ENCODE results near the gene NAT14. TPM values are rescaled to one million over a fixed set of nuclear protein-coding genes. Genes with fewer than 3 reads are reported as not detected.

The NAT14 gene
- total and polyA plus RNA-seq, 2 experiments from 2014 or later, result 56.5 to 138 TPM

DNA sequence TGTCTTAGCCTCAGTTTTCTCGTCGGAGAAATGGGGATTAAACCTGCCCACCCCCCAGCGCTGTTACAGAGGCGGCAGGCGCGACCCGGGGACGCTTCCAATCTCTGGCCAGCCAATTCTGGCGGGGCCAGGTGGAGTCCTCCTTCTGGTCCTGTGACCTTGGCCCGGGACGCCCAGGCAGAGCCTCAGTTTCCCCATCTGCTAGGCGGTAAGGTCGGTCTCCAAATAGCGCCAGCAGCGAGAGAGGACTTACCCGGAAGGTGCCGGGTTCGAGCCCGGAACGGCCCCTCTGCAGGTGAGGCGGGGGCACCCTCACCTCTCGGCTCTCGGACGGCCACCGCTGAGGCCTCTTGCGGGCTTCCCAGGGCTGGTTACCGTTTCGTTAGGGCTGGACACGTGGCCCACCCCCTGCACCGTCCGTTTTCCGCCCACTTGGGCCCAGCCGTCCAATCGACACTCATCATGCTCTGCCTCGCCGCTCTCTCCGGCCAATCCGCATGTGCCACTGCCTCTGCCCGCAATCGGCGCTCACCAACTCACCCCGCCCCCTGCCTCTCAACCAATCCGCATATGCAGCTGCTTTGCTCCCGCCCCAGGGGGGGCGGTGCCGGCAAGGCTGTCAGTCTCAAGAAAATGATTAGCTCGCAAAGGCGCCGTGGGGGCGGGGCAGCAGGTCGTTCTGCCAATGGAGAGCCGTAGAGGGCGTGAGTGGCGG, 23.6 kb upstream of the NAT14 start, which contains the start of gene ISOC2:
Gene ISOC2, minus strand, starts transcription at position 384 of the 715 bp plus-strand sequence. CDS start 5,156 bp downstream, outside the sequence.
- TF ChIP-seq, protein P1, sequence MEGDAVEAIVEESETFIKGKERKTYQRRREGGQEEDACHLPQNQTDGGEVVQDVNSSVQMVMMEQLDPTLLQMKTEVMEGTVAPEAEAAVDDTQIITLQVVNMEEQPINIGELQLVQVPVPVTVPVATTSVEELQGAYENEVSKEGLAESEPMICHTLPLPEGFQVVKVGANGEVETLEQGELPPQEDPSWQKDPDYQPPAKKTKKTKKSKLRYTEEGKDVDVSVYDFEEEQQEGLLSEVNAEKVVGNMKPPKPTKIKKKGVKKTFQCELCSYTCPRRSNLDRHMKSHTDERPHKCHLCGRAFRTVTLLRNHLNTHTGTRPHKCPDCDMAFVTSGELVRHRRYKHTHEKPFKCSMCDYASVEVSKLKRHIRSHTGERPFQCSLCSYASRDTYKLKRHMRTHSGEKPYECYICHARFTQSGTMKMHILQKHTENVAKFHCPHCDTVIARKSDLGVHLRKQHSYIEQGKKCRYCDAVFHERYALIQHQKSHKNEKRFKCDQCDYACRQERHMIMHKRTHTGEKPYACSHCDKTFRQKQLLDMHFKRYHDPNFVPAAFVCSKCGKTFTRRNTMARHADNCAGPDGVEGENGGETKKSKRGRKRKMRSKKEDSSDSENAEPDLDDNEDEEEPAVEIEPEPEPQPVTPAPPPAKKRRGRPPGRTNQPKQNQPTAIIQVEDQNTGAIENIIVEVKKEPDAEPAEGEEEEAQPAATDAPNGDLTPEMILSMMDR (IDR thresholded peaks at IDR 0.05; ENCODE audit: low read depth, low read length), result no peak
- peak; percentile 100 for DNase-seq (ENCODE audit: low read depth in 1 of 2, low spot score in 1 of 2)
- H3K4me1 ChIP-seq (ENCODE audit: low read depth), result no peaks in the 10 kb centered on the region
- H3K4me3 ChIP-seq, result peak within 1 kb of the TSS; percentile 65
- H3K36me3 ChIP-seq, result no peaks in the 10 kb centered on the region
- peak within 1 kb of the TSS; percentile 91 for H3K27ac ChIP-seq
- no peaks in the 10 kb centered on the region for H3K27me3 ChIP-seq
- no peaks in the 10 kb centered on the region for H3K9me3 ChIP-seq (ENCODE audit: low read depth)

DNA sequence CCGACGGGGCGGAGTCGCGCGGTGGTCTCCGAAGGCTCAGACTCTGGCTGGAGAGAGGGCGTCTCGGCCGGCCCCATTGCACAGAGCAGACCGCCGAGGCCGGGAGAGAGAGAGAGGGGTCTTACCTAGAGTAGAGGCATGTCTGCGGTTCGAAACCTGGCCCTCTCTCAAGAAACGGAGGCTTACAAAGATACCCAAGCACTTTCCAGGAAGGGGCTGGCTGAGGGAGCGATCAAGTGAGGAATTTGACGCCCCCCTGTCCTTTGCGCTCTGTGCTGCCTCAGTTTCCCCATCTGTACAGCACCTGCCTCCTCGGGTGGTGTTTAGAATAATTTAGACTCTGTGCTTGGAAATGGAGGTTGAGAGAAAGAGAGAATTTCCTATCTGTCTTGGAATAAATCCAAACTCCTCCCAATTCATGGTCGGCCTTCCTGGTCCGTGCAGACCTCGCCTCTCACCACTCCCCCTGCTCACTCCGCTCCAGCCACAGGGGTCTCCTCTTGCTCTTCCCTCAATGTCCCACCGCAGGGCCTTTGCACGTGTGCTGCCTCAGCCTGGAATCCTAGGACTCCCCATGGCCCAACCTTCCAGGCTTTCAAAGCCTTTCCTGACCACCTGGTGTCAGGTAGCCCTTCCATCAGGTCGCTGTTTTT, 22.9 kb upstream of the NAT14 start:
- peak in 1 of 2 donors; percentile 66 for DNase-seq (ENCODE audit: low read depth in 1 of 2, low spot score in 1 of 2)
- Histone ChIP-seq H3K9me3 (ENCODE audit: low read depth) (no peaks in the 10 kb centered on the region), H3K27ac (peak overlapping the region; percentile 29), H3K4me3 (peak overlapping the region; percentile 26), H3K4me1 (ENCODE audit: low read depth) (no peaks in the 10 kb centered on the region), H3K36me3 (no peaks in the 10 kb centered on the region), H3K27me3 (no peaks in the 10 kb centered on the region)
- TF ChIP-seq, protein P1 (IDR thresholded peaks at IDR 0.05; ENCODE audit: low read depth, low read length), result no peak

DNA sequence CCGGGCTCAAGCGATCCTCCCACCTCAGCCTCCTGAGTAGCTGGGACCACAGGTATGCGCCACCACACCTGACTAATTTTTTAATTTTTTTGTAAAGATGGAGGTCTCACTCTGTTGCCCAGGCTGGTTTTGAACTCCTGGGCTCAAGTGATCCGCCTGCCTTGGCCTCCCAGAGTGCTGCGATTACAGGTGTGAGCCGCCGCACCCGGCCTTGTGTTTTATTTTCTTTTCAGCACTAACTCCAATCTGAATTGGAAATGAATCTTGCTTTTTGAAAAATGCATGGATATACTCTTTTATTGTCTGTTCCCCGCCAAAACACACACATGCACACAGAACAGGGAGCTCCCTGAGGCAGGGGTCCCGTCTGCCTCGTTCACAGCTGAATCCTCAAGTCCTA, 22.3 kb upstream of the NAT14 start:
- no peak for DNase-seq (ENCODE audit: low read depth in 1 of 2, low spot score in 1 of 2)
- Histone ChIP-seq H3K36me3 (no peaks in the 10 kb centered on the region), H3K27ac (no peak overlapping the region), H3K4me1 (ENCODE audit: low read depth) (no peaks in the 10 kb centered on the region), H3K27me3 (no peaks in the 10 kb centered on the region), H3K9me3 (ENCODE audit: low read depth) (no peaks in the 10 kb centered on the region), H3K4me3 (no peak overlapping the region)
- TF ChIP-seq, protein P1 (IDR thresholded peaks at IDR 0.05; ENCODE audit: low read depth, low read length), result no peak

DNA sequence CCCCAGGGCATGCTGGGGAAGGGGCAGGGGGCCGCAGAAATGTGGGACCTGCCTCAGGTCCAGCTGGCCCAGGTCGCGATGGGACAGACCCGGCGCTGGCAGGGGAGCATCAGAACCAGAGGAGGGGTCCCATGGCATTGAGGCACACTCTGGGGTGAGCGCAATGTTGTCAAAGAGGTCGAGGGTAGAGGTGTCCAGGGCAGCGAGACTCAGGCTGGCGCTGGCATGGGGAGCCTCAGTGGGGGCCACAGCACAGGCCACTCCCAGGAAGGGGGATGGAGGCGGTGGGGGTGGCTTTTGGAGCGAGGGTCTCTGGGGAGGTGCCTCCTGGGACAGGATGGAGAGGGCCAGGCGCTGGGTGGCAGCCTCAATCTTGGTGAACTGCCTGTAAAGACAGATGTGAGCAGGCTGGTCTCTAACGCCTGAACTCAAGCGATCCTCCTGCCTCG, 21.4 kb upstream of the NAT14 start:
- TF ChIP-seq, protein P1 (IDR thresholded peaks at IDR 0.05; ENCODE audit: low read depth, low read length), result no peak
- Histone ChIP-seq H3K4me3 (no peak overlapping the region), H3K9me3 (ENCODE audit: low read depth) (no peaks in the 10 kb centered on the region), H3K27me3 (no peaks in the 10 kb centered on the region), H3K36me3 (no peaks in the 10 kb centered on the region), H3K27ac (no peak overlapping the region), H3K4me1 (ENCODE audit: low read depth) (no peaks in the 10 kb centered on the region)
- DNase-seq (ENCODE audit: low read depth in 1 of 2, low spot score in 1 of 2), result no peak

DNA sequence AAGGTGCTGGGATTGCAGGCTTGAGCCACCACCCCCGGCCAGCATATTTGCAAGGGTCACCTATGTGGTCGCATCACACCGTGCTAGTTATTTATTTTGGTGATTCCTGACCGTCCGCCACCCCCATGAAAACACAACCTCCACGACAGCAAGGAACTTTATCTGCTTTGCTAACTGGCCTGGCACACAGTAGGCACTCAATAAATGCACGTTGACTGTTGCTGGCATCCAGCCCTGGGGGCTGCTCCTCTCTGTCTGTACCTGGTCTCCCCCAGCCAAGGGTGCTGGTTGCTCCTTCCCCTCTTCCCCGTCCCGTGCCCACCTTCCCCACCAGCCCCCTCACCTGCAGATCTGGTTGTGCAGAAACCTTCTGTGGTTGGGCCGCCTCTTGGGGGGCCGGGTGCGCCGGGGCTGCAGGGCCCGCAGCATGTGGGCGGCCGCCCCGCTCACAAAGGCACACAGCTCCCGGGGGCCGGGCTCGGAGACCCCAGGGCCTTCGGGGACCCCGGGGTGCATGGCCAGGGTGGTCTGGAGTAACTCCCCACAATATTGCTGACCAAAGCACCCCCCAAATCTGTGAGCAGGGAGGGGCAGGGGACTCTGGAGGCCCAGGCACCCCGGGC, 20.8 kb upstream of the NAT14 start:
- Histone ChIP-seq H3K27ac (no peak overlapping the region), H3K4me3 (no peak overlapping the region), H3K27me3 (no peaks in the 10 kb centered on the region), H3K36me3 (no peaks in the 10 kb centered on the region), H3K9me3 (ENCODE audit: low read depth) (no peaks in the 10 kb centered on the region), H3K4me1 (ENCODE audit: low read depth) (no peaks in the 10 kb centered on the region)
- TF ChIP-seq, protein P1 (IDR thresholded peaks at IDR 0.05; ENCODE audit: low read depth, low read length), result no peak
- DNase-seq (ENCODE audit: low read depth in 1 of 2, low spot score in 1 of 2), result no peak
